ENCODE results near the gene IL18BP.

DNA sequence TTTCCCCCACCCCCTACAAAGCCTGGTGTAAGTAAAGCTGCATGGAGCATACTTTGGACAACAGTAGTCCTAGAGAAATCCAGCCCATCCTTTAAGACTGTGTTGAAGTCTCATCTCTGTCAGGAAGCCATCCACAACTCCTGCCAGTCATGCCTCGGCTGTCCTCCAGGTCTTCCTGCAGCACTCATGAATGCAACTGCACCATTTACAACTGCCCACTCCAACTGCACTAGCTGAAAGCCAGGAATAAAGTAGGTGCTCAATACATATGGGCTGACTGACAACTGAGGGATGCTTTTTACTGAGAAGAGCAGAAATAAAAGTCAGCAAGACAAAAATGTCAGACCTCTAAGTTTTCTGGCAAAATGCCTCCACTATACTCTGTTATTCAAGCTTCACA is 27.4 kb downstream of the IL18BP start:
- TF ChIP-seq CTCF (IDR thresholded peaks at IDR 0.05) = no peak
- TF ChIP-seq POLR2A (IDR thresholded peaks at IDR 0.05) = no peak
